Colonic mucosa (tissue), 4 donors: ENCODE results near the gene ZNF407. TPM values are rescaled to one million over a fixed set of nuclear protein-coding genes. Genes with fewer than 3 reads are reported as not detected.

Experiments
- DNase-seq: peaks from one replicate; pipeline ENCODE4 v3.0.0-alpha.2; 2020
- H3K27ac ChIP-seq: fragments of 200-600 bp; one replicate; pipeline ENCODE4 v1.8.0; 2021
- H3K27me3 ChIP-seq: fragments of 200-600 bp; one replicate; pipeline ENCODE4 v1.8.0; 2021
- H3K36me3 ChIP-seq: fragments of 200-600 bp; one replicate; pipeline ENCODE4 v1.8.0; 2021
- H3K4me1 ChIP-seq: fragments of 200-600 bp; one replicate; pipeline ENCODE4 v1.8.0; 2021; ENCODE audit warnings: mild to moderate bottlenecking
- H3K4me3 ChIP-seq: fragments of 200-600 bp; one replicate; pipeline ENCODE4 v1.8.0; 2021
- H3K9ac ChIP-seq, 2 donors: one replicate each; pipeline ENCODE4 v1.7.0; 2013; ENCODE audit warnings: control low read depth in 2 of 2, low read depth in 2 of 2, low read length in 2 of 2
- H3K9me3 ChIP-seq: fragments of 200-600 bp; one replicate; pipeline ENCODE4 v1.8.0; 2021
- intact Hi-C: fragments of 100-400 bp; cut with DNase I; formaldehyde crosslinking; loops from one replicate; pipeline ENCODE4 v1.14.1; 2022
- total RNA-seq, 2 donors: library from RNA; stranded (reverse); fragmentation: NEBNext Ultra II Directional in 1 of 2; extraction: Animal tissue kit (Norgen Biotek cat#: 25700) in 1 of 2; gene quantifications; one replicate each; pipeline ENCODE4 v1.2.1, GENCODE V29; 2021
- TF ChIP-seq, protein P1 (sequence below): fragments of 200-600 bp; IDR thresholded peaks from one replicate; pipeline ENCODE4 v1.8.0; 2022; ENCODE audit warnings: antibody characterized with exemption, mild to moderate bottlenecking
- donor health status: healthy.
- donor health status: DM: no; HTN: no; CAD: no.
- donor health status: DM: no; HTN: no; CAD: no.

The ZNF407 gene
- total RNA-seq, 2 donors from 2014 or later: 8.1 to 13.1 TPM

DNA sequence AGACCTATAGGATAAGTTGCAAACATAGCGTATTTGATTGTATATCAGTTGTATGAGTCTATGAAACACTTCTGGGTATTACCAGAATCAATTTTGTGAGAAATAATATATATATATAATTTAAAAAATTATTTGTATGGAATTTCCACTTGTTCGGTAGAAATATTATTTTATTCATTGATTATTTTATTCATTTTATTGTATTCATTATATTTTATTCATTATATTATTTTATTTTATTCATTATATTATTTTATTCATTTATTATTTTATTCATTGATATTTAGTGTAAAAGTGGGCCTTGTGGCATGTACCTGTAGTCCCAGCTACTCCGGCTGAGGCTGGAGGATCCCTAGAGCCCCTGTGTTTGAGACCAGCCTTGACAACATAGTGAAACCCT lies 268.9 kb downstream of the ZNF407 start:
- no peaks in the 10 kb centered on the region for H3K9me3 ChIP-seq
- no peaks in the 10 kb centered on the region for H3K4me1 ChIP-seq
- no peak overlapping the region for H3K27ac ChIP-seq
- no peaks in the 10 kb centered on the region for H3K27me3 ChIP-seq
- no peak for DNase-seq
- H3K9ac ChIP-seq: no peak overlapping the region
- no peak overlapping the region for H3K4me3 ChIP-seq
- TF ChIP-seq, protein P1, sequence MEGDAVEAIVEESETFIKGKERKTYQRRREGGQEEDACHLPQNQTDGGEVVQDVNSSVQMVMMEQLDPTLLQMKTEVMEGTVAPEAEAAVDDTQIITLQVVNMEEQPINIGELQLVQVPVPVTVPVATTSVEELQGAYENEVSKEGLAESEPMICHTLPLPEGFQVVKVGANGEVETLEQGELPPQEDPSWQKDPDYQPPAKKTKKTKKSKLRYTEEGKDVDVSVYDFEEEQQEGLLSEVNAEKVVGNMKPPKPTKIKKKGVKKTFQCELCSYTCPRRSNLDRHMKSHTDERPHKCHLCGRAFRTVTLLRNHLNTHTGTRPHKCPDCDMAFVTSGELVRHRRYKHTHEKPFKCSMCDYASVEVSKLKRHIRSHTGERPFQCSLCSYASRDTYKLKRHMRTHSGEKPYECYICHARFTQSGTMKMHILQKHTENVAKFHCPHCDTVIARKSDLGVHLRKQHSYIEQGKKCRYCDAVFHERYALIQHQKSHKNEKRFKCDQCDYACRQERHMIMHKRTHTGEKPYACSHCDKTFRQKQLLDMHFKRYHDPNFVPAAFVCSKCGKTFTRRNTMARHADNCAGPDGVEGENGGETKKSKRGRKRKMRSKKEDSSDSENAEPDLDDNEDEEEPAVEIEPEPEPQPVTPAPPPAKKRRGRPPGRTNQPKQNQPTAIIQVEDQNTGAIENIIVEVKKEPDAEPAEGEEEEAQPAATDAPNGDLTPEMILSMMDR: no peak
- intact Hi-C loops: no loop called here
- no peaks in the 10 kb centered on the region for H3K36me3 ChIP-seq

DNA sequence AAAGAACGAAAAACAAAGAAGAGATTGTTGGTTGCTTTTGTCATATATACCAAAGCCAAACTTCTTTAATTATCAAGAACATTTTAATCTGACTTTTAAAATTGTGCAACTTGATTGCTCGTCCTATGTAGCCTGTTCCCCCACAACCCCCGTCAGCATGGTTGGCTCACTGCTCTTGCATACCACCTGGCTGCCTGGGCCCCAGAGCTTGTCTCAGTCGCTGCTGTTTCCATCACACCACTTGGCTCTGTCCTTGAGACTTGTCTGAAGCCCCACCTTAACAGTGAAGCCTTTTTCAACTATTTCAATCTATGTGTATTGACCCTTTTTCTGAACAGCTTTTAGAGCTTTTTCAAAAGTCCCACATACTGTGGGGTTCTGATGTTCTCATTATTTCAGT lies 270.8 kb downstream of the ZNF407 start:
- Histone ChIP-seq H3K4me3 (no peak overlapping the region), H3K4me1 (no peaks in the 10 kb centered on the region), H3K9ac (no peak overlapping the region), H3K27ac (no peak overlapping the region), H3K36me3 (no peaks in the 10 kb centered on the region), H3K9me3 (no peaks in the 10 kb centered on the region), H3K27me3 (no peaks in the 10 kb centered on the region)
- intact Hi-C loops: no loop called here
- no peak for DNase-seq
- TF ChIP-seq, protein P1: no peak

DNA sequence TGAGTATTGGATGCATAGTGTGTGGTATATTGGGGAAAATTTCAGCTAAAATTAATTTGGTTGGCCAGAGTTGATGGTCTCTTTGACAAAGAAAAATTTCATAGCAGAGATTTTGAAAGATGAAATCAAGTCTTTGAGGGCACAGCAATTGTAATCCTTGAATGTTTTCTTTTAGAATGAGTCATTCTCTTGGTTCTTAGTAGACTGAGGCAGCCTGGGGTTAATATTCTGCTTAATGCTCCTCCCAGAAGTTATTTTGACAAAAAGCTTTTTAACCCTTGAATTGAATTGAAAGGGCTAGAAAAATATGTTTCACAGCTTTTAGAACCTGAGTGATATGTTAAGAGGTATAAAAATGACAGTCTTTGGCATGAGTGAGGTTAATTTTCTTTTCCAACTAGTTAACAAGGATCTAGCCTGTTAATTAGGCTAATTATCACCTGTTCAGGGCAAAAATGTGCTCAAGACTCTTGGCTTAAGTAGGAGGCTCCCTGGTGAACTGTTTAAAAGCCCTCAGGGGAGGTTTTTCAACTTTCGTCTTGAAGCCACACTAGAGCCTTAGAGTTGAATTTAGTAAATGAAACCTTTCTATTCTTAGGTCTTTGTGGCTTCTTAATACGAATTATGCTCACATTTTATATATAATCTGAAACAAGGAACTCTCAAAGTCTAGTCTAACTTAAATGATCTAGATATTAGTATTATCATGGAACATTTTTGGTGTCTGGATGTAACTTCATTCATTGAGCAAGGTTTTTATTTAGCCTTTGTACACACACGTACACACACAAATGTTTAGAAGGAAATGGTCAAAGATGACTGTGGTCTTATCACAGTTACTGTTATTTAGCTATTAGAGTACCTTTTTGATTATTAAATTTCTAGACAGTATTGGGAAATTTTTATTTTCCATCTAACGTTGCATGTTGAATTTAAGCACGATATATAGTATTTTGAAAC lies 272.5 kb downstream of the ZNF407 start:
- TF ChIP-seq, protein P1: no peak

DNA sequence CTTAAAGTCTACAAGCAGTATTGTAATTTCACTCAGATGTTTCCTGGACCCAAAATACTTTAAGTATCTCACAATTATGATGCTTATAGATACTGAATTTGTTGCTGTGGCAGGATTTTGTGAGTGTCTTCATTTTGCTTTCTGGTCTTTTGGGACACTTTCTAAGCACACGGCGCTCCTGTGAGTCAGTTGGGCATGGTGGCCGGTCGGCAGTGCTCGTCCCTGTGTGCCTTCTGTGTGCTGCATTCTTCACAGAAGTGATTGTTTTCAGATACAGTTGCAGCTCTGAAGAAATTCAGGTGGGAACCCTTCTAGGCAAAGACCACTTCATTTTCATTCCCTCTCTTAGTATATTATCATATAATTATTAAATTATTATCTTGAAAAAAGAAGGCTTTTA lies 273.3 kb downstream of the ZNF407 start:
- H3K36me3 ChIP-seq: no peaks in the 10 kb centered on the region
- DNase-seq: no peak
- H3K27me3 ChIP-seq: no peaks in the 10 kb centered on the region
- no peak overlapping the region for H3K9ac ChIP-seq
- H3K4me3 ChIP-seq: no peak overlapping the region
- intact Hi-C loops: no loop called here
- no peaks in the 10 kb centered on the region for H3K4me1 ChIP-seq
- H3K9me3 ChIP-seq: no peaks in the 10 kb centered on the region
- H3K27ac ChIP-seq: no peak overlapping the region
- TF ChIP-seq, protein P1: no peak

More for the DNA sequence above, 272.5 kb downstream of the ZNF407 start:
- Histone ChIP-seq H3K36me3 (no peaks in the 10 kb centered on the region), H3K27ac (no peak overlapping the region), H3K9ac (no peak overlapping the region), H3K4me3 (no peak overlapping the region), H3K9me3 (no peaks in the 10 kb centered on the region), H3K4me1 (no peaks in the 10 kb centered on the region), H3K27me3 (no peaks in the 10 kb centered on the region)
- DNase-seq: no peak
- intact Hi-C loops: no loop called here

DNA sequence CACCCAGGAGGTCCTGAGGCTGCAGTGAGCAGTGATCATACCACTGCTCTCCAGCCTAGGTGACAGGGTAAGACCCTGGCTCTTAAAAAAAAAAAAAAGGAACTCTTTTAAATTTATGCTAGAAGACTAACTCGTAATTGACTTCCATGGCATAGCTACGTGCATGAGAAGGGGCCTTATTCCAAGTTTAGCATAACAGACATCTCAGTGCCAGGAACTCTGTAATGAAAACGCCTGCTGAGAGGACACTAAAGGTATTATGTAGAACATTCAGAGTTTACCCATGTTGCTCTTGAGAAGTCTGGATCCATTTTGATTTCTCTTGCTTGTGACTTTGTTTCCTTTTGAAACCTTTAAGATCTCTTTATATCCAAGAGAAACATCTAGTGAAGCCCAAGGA lies 276.0 kb downstream of the ZNF407 start:
- H3K27ac ChIP-seq: no peak overlapping the region
- no peaks in the 10 kb centered on the region for H3K9me3 ChIP-seq
- intact Hi-C loops: no loop called here
- H3K4me1 ChIP-seq: no peaks in the 10 kb centered on the region
- no peaks in the 10 kb centered on the region for H3K27me3 ChIP-seq
- TF ChIP-seq, protein P1: no peak
- no peak overlapping the region for H3K4me3 ChIP-seq
- DNase-seq: no peak
- no peaks in the 10 kb centered on the region for H3K36me3 ChIP-seq
- no peak overlapping the region for H3K9ac ChIP-seq
